ENCODE measurements around the gene TRIM36. TPM values are rescaled to one million over a fixed set of nuclear protein-coding genes. Genes with fewer than 3 reads are reported as not detected.

TRIM36 gene
- total and polyA plus RNA-seq, 2 of the 8 experiments (the other 6 are each of a cell fraction or from before 2014, with no cell fraction given) = 8.5 to 14.1 TPM

DNA sequence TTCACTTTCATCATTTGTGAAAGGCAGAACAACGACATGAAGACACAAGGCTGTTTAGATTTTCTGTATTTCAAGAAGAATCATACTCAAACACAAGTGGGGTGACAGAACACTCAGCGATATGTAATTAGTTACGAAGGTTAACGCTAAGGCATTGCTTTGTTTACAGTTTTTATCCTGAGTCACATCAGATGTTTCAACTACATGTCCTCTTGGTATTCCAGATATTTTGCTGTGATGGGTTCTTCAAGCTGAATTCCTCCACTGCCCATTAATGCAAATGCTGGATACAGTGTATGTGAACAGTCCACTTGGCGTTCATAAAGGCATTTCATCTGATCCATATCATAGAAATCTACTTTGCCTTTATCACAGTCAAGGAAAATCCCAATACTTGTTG lies 43.4 kb downstream of the TRIM36 start:
- H3K23ac ChIP-seq (ENCODE audit: insufficient read length) = no peak overlapping the region
- H3K27ac ChIP-seq (ENCODE audit: low read depth, low read length) = no peak overlapping the region
- no peak overlapping the region for H2BK120ac ChIP-seq (replicated peaks; ENCODE audit: low read depth, low read length)
- H4K5ac ChIP-seq (ENCODE audit: insufficient read length, low read depth, low read length) = no peak overlapping the region
- H4K20me1 ChIP-seq (replicated peaks in 1 of 2; ENCODE audit: control insufficient read depth in 1 of 2, insufficient read depth in 2 of 2, low read length in 2 of 2) = no peaks in the 10 kb centered on the region
- FAIRE-seq (no peak), DNase-seq (ENCODE audit: low read depth in 1 of 2, low spot score in 2 of 2) (no peak)
- no peak overlapping the region for H2AFZ ChIP-seq (ENCODE audit: low read length)
- H3K9me3 ChIP-seq (ENCODE audit: insufficient read depth in 2 of 2, low read depth in 1 of 2, low read length in 1 of 2) = no peaks in the 10 kb centered on the region
- no peak overlapping the region for H2BK12ac ChIP-seq (ENCODE audit: low read depth, low read length)
- H3K56ac ChIP-seq (replicated peaks; ENCODE audit: insufficient read length, low read depth, low read length) = no peak overlapping the region
- H3K27me3 ChIP-seq (replicated peaks in 1 of 4; ENCODE audit: control insufficient read depth in 3 of 4, extremely low read depth in 1 of 4, insufficient read depth in 3 of 4, low read length in 3 of 4) = no peaks in the 10 kb centered on the region
- no peak overlapping the region for H4K91ac ChIP-seq (replicated peaks; ENCODE audit: insufficient read length, low read length)
- no peaks in the 10 kb centered on the region for H3K79me1 ChIP-seq (ENCODE audit: low read depth, low read length)
- ChIA-PET CTCF (ENCODE audit: partially characterized antibody) (no interaction called here), POLR2A (ENCODE audit: partially characterized antibody) (no interaction called here)
- H3K18ac ChIP-seq (ENCODE audit: extremely low read depth, low read length) = no peak overlapping the region
- no peak overlapping the region for H2BK20ac ChIP-seq (ENCODE audit: low read length)
- H2BK5ac ChIP-seq (ENCODE audit: low read depth, low read length) = no peak overlapping the region
- no peak overlapping the region for H3K14ac ChIP-seq (ENCODE audit: insufficient read length)
- H3K9ac ChIP-seq (replicated peaks in 1 of 4; ENCODE audit: extremely low read depth in 1 of 4, low read depth in 3 of 4, low read length in 3 of 4) = no peak overlapping the region
- WGBS, 2 experiments (ENCODE audit: extremely low coverage in 1 of 2, insufficient coverage in 1 of 2, insufficient read length in 1 of 2, insufficient replicate concordance in 2 of 2, low coverage in 1 of 2, low lambda C conversion rate in 2 of 2, missing lambda C conversion rate in 1 of 2) = 85% methylated on average over 5 of the region's 5 CpGs; no CpG with 5 or more reads in 1 of the 2 experiments
- no peaks in the 10 kb centered on the region for H3K23me2 ChIP-seq (ENCODE audit: low read depth, low read length)
- no peak overlapping the region for H3K4me2 ChIP-seq (ENCODE audit: insufficient read depth in 1 of 2, low read depth in 2 of 2, low read length in 2 of 2)
- H3K4me1 ChIP-seq (replicated peaks in 1 of 4; ENCODE audit: control insufficient read depth in 3 of 4, insufficient read depth in 4 of 4, low read length in 3 of 4) = no peaks in the 10 kb centered on the region
- no peaks in the 10 kb centered on the region for H3K79me2 ChIP-seq (ENCODE audit: control insufficient read depth in 1 of 2, insufficient read depth in 2 of 2, low read length in 2 of 2)
- no peak overlapping the region for H4K8ac ChIP-seq (ENCODE audit: extremely low read depth, insufficient read depth, low read length)
- H3K4me3 ChIP-seq (ENCODE audit: extremely low read depth in 1 of 4, insufficient read depth in 2 of 4, low read depth in 3 of 4, low read length in 4 of 4) = no peak overlapping the region
- H3K4ac ChIP-seq (replicated peaks; ENCODE audit: insufficient read length, low read depth, low read length) = no peak overlapping the region
- no peak overlapping the region for H2BK15ac ChIP-seq (ENCODE audit: low read length)
- H3K36me3 ChIP-seq (ENCODE audit: control insufficient read depth in 2 of 4, insufficient read depth in 4 of 4, low read length in 3 of 4) = peaks cover 0 to 4% (median 2%) of the 10 kb centered on the region in 4 experiments; a peak in 2 of 8 replicates
- no peak overlapping the region for H2AK5ac ChIP-seq (ENCODE audit: low read depth, low read length)
- TF ChIP-seq NRF1 (IDR thresholded peaks at IDR 0.05; ENCODE audit: low read depth, low read length) = no peak
- no peak for TF ChIP-seq EZH2 (IDR thresholded peaks at IDR 0.05; ENCODE audit: low read depth, low read length, severe bottlenecking)
- TF ChIP-seq SRF (IDR thresholded peaks at IDR 0.05; ENCODE audit: low read depth, low read length) = no peak
- no peak for TF ChIP-seq JUND (IDR thresholded peaks at IDR 0.05; ENCODE audit: low read length)
- no peak for TF ChIP-seq GTF2F1 (IDR thresholded peaks at IDR 0.05; ENCODE audit: borderline replicate concordance, low read depth, low read length)
- TF ChIP-seq CEBPB (IDR thresholded peaks at IDR 0.05; ENCODE audit: low read depth, low read length) = no peak
- no peak for TF ChIP-seq TCF12 (IDR thresholded peaks at IDR 0.05; ENCODE audit: low read depth, low read length)
- no peak for TF ChIP-seq TBP (IDR thresholded peaks at IDR 0.05; ENCODE audit: low read depth, low read length)
- no peak for TF ChIP-seq RAD21 (IDR thresholded peaks at IDR 0.05 in 1 of 2, conservative IDR thresholded peaks at IDR 0.05 in 1 of 2; ENCODE audit: low read depth in 2 of 2, low read length in 2 of 2)
- TF ChIP-seq CREB1 (IDR thresholded peaks at IDR 0.05) = no peak
- TF ChIP-seq PHF8 (conservative IDR thresholded peaks at IDR 0.05; ENCODE audit: low read depth, low read length) = no peak
- TF ChIP-seq, protein P1, sequence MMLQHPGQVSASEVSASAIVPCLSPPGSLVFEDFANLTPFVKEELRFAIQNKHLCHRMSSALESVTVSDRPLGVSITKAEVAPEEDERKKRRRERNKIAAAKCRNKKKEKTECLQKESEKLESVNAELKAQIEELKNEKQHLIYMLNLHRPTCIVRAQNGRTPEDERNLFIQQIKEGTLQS (IDR thresholded peaks at IDR 0.05; ENCODE audit: insufficient read depth, low read depth, low read length) = no peak
- TF ChIP-seq CBX8 (IDR thresholded peaks at IDR 0.05; ENCODE audit: borderline replicate concordance, low read depth, low read length) = no peak
- TF ChIP-seq CHD1 (IDR thresholded peaks at IDR 0.05; ENCODE audit: low read depth, low read length) = no peak
- no peak for TF ChIP-seq SAP30 (IDR thresholded peaks at IDR 0.05; ENCODE audit: insufficient read depth, insufficient replicate concordance, low read length)
